HEK293 (cell line): ENCODE measurements around the gene EIF5A.

Source experiments
- BCL6B ChIP-seq: fragments of 450-650 bp; formaldehyde crosslinking; IDR thresholded peaks from 2 replicates; pipeline ENCODE4 v1.5.1; 2017; ENCODE audit warnings: missing biosample characterization, missing genetic modification characterization
- CTCF ChIP-seq: fragments of 450-650 bp; formaldehyde crosslinking; IDR thresholded peaks from 2 replicates; pipeline ENCODE4 v1.5.1; 2016; ENCODE audit warnings: missing biosample characterization, missing genetic modification characterization
- OVOL3 ChIP-seq: fragments of 450-650 bp; formaldehyde crosslinking; IDR thresholded peaks from 2 replicates; pipeline ENCODE4 v1.5.1; 2016; ENCODE audit warnings: missing biosample characterization, missing genetic modification characterization
- PATZ1 ChIP-seq: fragments of 450-650 bp; formaldehyde crosslinking; IDR thresholded peaks from 2 replicates; pipeline ENCODE4 v1.5.1; 2016; ENCODE audit warnings: missing biosample characterization, missing genetic modification characterization
- ZBTB1 ChIP-seq: fragments of 450-650 bp; formaldehyde crosslinking; IDR thresholded peaks from 2 replicates; pipeline ENCODE4 v1.5.1; 2016; ENCODE audit warnings: missing biosample characterization, missing genetic modification characterization
- ZBTB21 ChIP-seq: fragments of 450-650 bp; formaldehyde crosslinking; IDR thresholded peaks from 2 replicates; pipeline ENCODE4 v1.5.1; 2017; ENCODE audit warnings: missing biosample characterization, missing genetic modification characterization
- ZBTB49 ChIP-seq: fragments of 450-650 bp; formaldehyde crosslinking; IDR thresholded peaks from 2 replicates; pipeline ENCODE4 v1.5.1; 2016; ENCODE audit warnings: missing biosample characterization, missing genetic modification characterization, low read depth
- ZEB2 ChIP-seq: fragments of 450-650 bp; formaldehyde crosslinking; IDR thresholded peaks from 2 replicates; pipeline ENCODE4 v1.5.1; 2016; ENCODE audit warnings: missing biosample characterization, missing genetic modification characterization
- ZNF23 ChIP-seq: fragments of 450-650 bp; formaldehyde crosslinking; IDR thresholded peaks from 2 replicates; pipeline ENCODE4 v1.5.1; 2016; ENCODE audit warnings: missing biosample characterization, missing genetic modification characterization, borderline replicate concordance
- ZNF302 ChIP-seq: fragments of 450-650 bp; formaldehyde crosslinking; IDR thresholded peaks from 2 replicates; pipeline ENCODE4 v1.5.1; 2016; ENCODE audit warnings: missing biosample characterization, missing genetic modification characterization, low read depth
- ZNF501 ChIP-seq: fragments of 450-650 bp; formaldehyde crosslinking; IDR thresholded peaks from 2 replicates; pipeline ENCODE4 v1.5.1; 2016; ENCODE audit warnings: missing biosample characterization, missing genetic modification characterization
- ZNF639 ChIP-seq: fragments of 450-650 bp; formaldehyde crosslinking; IDR thresholded peaks from 2 replicates; pipeline ENCODE4 v1.5.1; 2016; ENCODE audit warnings: missing biosample characterization, missing genetic modification characterization
- ZSCAN16 ChIP-seq: fragments of 450-650 bp; formaldehyde crosslinking; IDR thresholded peaks from 2 replicates; pipeline ENCODE4 v1.5.1; 2016; ENCODE audit warnings: missing biosample characterization, missing genetic modification characterization
- ZSCAN23 ChIP-seq: fragments of 450-650 bp; formaldehyde crosslinking; IDR thresholded peaks from 2 replicates; pipeline ENCODE4 v1.5.1; 2016; ENCODE audit warnings: missing biosample characterization, missing genetic modification characterization

GRCh38 chr17:7352503-7352889 lies 45.1 kb downstream of the EIF5A start:
- TF ChIP-seq ZBTB1 (tag by site-specific recombination) (no peak), BCL6B (tag by site-specific recombination) (no peak), ZNF302 (tag by site-specific recombination) (no peak), ZSCAN23 (tag by site-specific recombination) (no peak), ZNF23 (tag by site-specific recombination) (no peak), CTCF (no peak), ZBTB21 (tag by site-specific recombination) (no peak), OVOL3 (no peak), ZSCAN16 (no peak), ZEB2 (tag by site-specific recombination) (no peak), ZBTB49 (no peak), ZNF501 (tag by site-specific recombination) (no peak), ZNF639 (tag by site-specific recombination) (no peak), PATZ1 (tag by site-specific recombination) (no peak)
